K562 (cell line): Measurements from ENCODE around the gene WDR18. TPM values are rescaled to one million over a fixed set of nuclear protein-coding genes. Genes with fewer than 3 reads are reported as not detected.

Experiments
- ATAC-seq: fragments of 200-7000 bp; cut with Tn5 transposase; 3 replicates; pipeline ENCODE4 v1.9.1; 2020; ENCODE audit warnings: moderate library complexity
- BruUV-seq: library from RNA; stranded (reverse); fragments of 400-500 nt; replicated peaks from 2 replicates; lab custom pipeline; 2021; lab: Mats Ljungman, UMichigan
- CTCF ChIA-PET: fragments of 300-600 bp; formaldehyde crosslinking; extraction: SDS; loops from one replicate; lab custom pipeline; 2021; ENCODE audit warnings: low intra/inter-chr PET ratio; lab: Yijun Ruan, JAX
- POLR2A ChIA-PET: fragments of 300-600, 350-650 bp; sonication (Branson Sonifier 250); formaldehyde crosslinking; extraction: SDS; loops from one replicate; lab custom pipeline; 2021; ENCODE audit warnings: antibody characterized with exemption, inconsistent platforms; lab: Yijun Ruan, JAX
- DNase-seq, 4 experiments: peaks; one replicate each; pipeline versions ENCODE4 v3.0.0 to v3.0.0-alpha.2; 2011 to 2018; ENCODE audit warnings: low spot score in 3 of 4, mixed read lengths in 3 of 4; ENCODE audit errors: extremely low read depth in 1 of 4
- FAIRE-seq: peaks from 2 replicates; lab custom pipeline; 2011; peaks lifted over from hg19 to GRCh38; lab: Jason Lieb, UNC
- H2AFZ ChIP-seq: 2 replicates; pipeline ENCODE4 v1.6.0; 2011; ENCODE audit warnings: low read depth, low read length, control low read depth, inconsistent platforms
- H3K27ac ChIP-seq: fragments of 200-600 bp; 3 replicates; pipeline ENCODE4 v1.8.0; 2011; ENCODE audit warnings: low read depth, mild to moderate bottlenecking, control low read depth, inconsistent platforms, low read length, moderate library complexity, mixed read lengths; ENCODE audit errors: extremely low read depth
- H3K27me3 ChIP-seq, 2 experiments: fragments of 300-600 bp in 1 of 2; 2 replicates in 1 of 2; 3 replicates in 1 of 2; pipeline versions ENCODE4 v1.6.0 to v1.8.0; 2011; ENCODE audit warnings: inconsistent platforms in 2 of 2, low read length in 2 of 2, mild to moderate bottlenecking in 1 of 2, mixed read lengths in 1 of 2, moderate library complexity in 1 of 2; ENCODE audit not compliant: control insufficient read depth in 2 of 2, insufficient read depth in 2 of 2
- H3K36me3 ChIP-seq: fragments of 300-600 bp; 3 replicates; pipeline ENCODE4 v1.8.0; 2011; ENCODE audit warnings: mild to moderate bottlenecking, low read length, inconsistent platforms; ENCODE audit not compliant: control insufficient read depth, insufficient read depth
- H3K4me1 ChIP-seq, 2 experiments: fragments of 200-600 bp in 1 of 2; replicated peaks in 1 of 2; 2 replicates in 1 of 2; 3 replicates in 1 of 2; pipeline versions ENCODE4 v1.5.1 to v1.8.0; 2011; ENCODE audit warnings: inconsistent platforms in 2 of 2, low read length in 2 of 2, mild to moderate bottlenecking in 1 of 2, mixed read lengths in 1 of 2, moderate library complexity in 1 of 2; ENCODE audit not compliant: control insufficient read depth in 2 of 2, insufficient read depth in 2 of 2
- H3K4me2 ChIP-seq: 2 replicates; pipeline ENCODE4 v1.6.1; 2011; ENCODE audit warnings: low read length, control low read depth, inconsistent platforms, mixed read lengths; ENCODE audit not compliant: insufficient read depth
- H3K4me3 ChIP-seq: fragments of 200-600 bp; sonication (generic), shearing (Covaris generic); 2 replicates; pipeline ENCODE4 v1.5.1; 2016; ENCODE audit warnings: control low read depth, inconsistent platforms
- H3K79me2 ChIP-seq: fragments of 200-600 bp; 3 replicates; pipeline ENCODE4 v1.8.0; 2011; ENCODE audit warnings: low read length, inconsistent platforms; ENCODE audit not compliant: control insufficient read depth, insufficient read depth
- H3K9ac ChIP-seq, 2 experiments: 2 replicates each; pipeline versions ENCODE4 v1.6.0 to v1.6.1; 2011; ENCODE audit warnings: low read depth in 2 of 2, low read length in 2 of 2, control low read depth in 1 of 2, inconsistent platforms in 1 of 2, mild to moderate bottlenecking in 1 of 2, mixed read lengths in 1 of 2; ENCODE audit not compliant: insufficient read depth in 1 of 2
- H3K9me1 ChIP-seq: one replicate; pipeline ENCODE4 v1.6.0; 2011; ENCODE audit warnings: inconsistent platforms, mild to moderate bottlenecking, low read length, moderate library complexity; ENCODE audit not compliant: control insufficient read depth, insufficient read depth
- H3K9me3 ChIP-seq: replicated peaks from 2 replicates; pipeline ENCODE4 v1.5.1; 2011; ENCODE audit warnings: low read depth, low read length, inconsistent platforms; ENCODE audit not compliant: control insufficient read depth, insufficient read depth
- H4K20me1 ChIP-seq: replicated peaks from 2 replicates; pipeline ENCODE4 v1.6.1; 2011; ENCODE audit warnings: low read length, inconsistent platforms, mixed read lengths; ENCODE audit not compliant: control insufficient read depth, insufficient read depth
- BACH1 ChIP-seq: fragments of 200-800 bp; sonication (Bioruptor generic); IDR thresholded peaks from 2 replicates; pipeline ENCODE4 v1.6.1; 2016; ENCODE audit warnings: missing genetic modification characterization, missing compliant biosample characterization
- PHF20 ChIP-seq: fragments of 450-650 bp; IDR thresholded peaks from 2 replicates; pipeline ENCODE4 v1.6.1; 2018; ENCODE audit not compliant: partially characterized antibody
- PTBP1 ChIP-seq: fragments of 200-400 bp; formaldehyde crosslinking; IDR thresholded peaks from 2 replicates; pipeline ENCODE4 v1.6.1; 2017; ENCODE audit warnings: low read depth, low read length
- SNAPC5 ChIP-seq: fragments of 250-450 bp; sonication (Bioruptor Pico); IDR thresholded peaks from 2 replicates; pipeline ENCODE4 v1.8.0; 2021; ENCODE audit warnings: moderate library complexity, mild to moderate bottlenecking, inconsistent platforms
- SOX6 ChIP-seq: fragments of 450-650 bp; IDR thresholded peaks from 2 replicates; pipeline ENCODE4 v1.6.1; 2014; ENCODE audit warnings: mild to moderate bottlenecking
- TAL1 ChIP-seq: fragments of 450-650 bp; IDR thresholded peaks from 2 replicates; pipeline ENCODE4 v1.6.1; 2016; ENCODE audit warnings: mild to moderate bottlenecking
- TEAD4 ChIP-seq, 2 experiments: sonication (generic) in 1 of 2; formaldehyde crosslinking in 1 of 2; IDR thresholded peaks; 2 replicates each; pipeline versions ENCODE4 v1.6.1 to v1.8.0; 2012 to 2022; ENCODE audit warnings: borderline replicate concordance in 1 of 2, inconsistent platforms in 1 of 2, low read length in 1 of 2, mild to moderate bottlenecking in 1 of 2, missing genetic modification reagents in 1 of 2
- ZNF57 ChIP-seq: fragments of 450-650 bp; formaldehyde crosslinking; IDR thresholded peaks from 2 replicates; pipeline ENCODE4 v1.4.0; 2020; ENCODE audit warnings: mild to moderate bottlenecking, moderate library complexity
- WGBS: fragments of 100-300 bp; shearing (Covaris generic); methylation state at CpG from one replicate; pipeline ENCODE4 v1.1.6; 2016; ENCODE audit warnings: low coverage, mixed read lengths; ENCODE audit not compliant: insufficient coverage; ENCODE audit errors: missing lambda C conversion rate; 5-methylcytosine and 5-hydroxymethylcytosine counted together
- in situ Hi-C: fragments of 300-500 bp; cut with MboI; formaldehyde crosslinking; loops from 4 replicates; pipeline ENCODE4 v1.15.0; 2018; ENCODE audit warnings: inconsistent platforms, mixed read lengths
- intact Hi-C: fragments of 100-400 bp; cut with micrococcal nuclease; formaldehyde crosslinking; loops from 2 replicates; pipeline ENCODE4 v1.14.2; 2022
- polyA plus RNA-seq, 8 experiments: library from polyadenylated mRNA; depleted of rRNA in 4 of 8; stranded (reverse) in 5 of 8; unstranded in 3 of 8; fragments of >200 nt; fragmentation: Nextera tagmentation in 2 of 8; fragmentation: Illumina TruSeq in 1 of 8; extraction: Ambion mirVana in 2 of 8; extraction: Trizol in 1 of 8; gene quantifications; 2 replicates each; pipeline versions ENCODE4 v1.2.1 to v1.2.3, GENCODE V29; 2011 to 2014; ENCODE audit warnings: inconsistent platforms in 1 of 8, missing spikeins in 1 of 8
- total RNA-seq, 7 experiments: library from RNA; depleted of rRNA in 6 of 7; stranded (reverse); fragments of >200 nt in 6 of 7; fragmentation: Illumina TruSeq in 2 of 7; extraction: Trizol in 2 of 7; gene quantifications; 2 replicates each; pipeline versions ENCODE4 v1.2.1 to v1.2.3, GENCODE V29; 2011 to 2021; ENCODE audit warnings: low replicate concordance in 1 of 7

Gene WDR18
- total and polyA plus RNA-seq, 9 of the 15 experiments (the other 6 are each of a cell fraction or from before 2014, with no cell fraction given): 0.65 to 181 (median 30.1) TPM

- Histone ChIP-seq H3K4me3 (no peak overlapping the region), H3K79me2 (peaks cover 83% of the 10 kb centered on the region), H2AFZ (no peak overlapping the region), H3K9me3 (no peaks in the 10 kb centered on the region), H3K27me3 (no peaks in the 10 kb centered on the region), H3K4me2 (no peak overlapping the region), H3K9me1 (peaks cover 10% of the 10 kb centered on the region), H3K9ac (peak overlapping the region in 1 of 2 experiments; percentile 24; a peak in 1 of 4 replicates), H3K27ac (no peak overlapping the region), H4K20me1 (peaks cover 19% of the 10 kb centered on the region), H3K4me1 (peaks cover 13 to 60% of the 10 kb centered on the region in 2 experiments), H3K36me3 (peaks cover 73% of the 10 kb centered on the region; the same call in 2 of the 3 replicates)
- TF ChIP-seq SNAPC5 (CRISPR knock-in tag) (no peak), PTBP1 (no peak), PHF20 (no peak), ZNF57 (no peak), BACH1 (tag) (no peak), SOX6 (no peak), TEAD4 (IDR thresholded peaks at IDR 0.05; ENCODE audit: low read length) (no peak), TEAD4 (CRISPR knock-in tag; IDR thresholded peaks at IDR 0.05; ENCODE audit: borderline replicate concordance) (no peak), TAL1 (no peak)
- in situ Hi-C loops (no loop called here), intact Hi-C loops (no loop called here)
- 95% methylated on average over 7 of the region's 7 CpGs for WGBS
- no peak for FAIRE-seq
- CTCF ChIA-PET: no interaction called here
- no TSS peak for BruUV-seq
- POLR2A ChIA-PET: interaction anchor here (1.0 to 1.8 kb wide), 4 partner anchors 11 to 88 kb away, joined by 3 to 4 read pairs (median 4); no protein-coding TSS in a partner anchor
- ATAC-seq: no peak
- no peak for DNase-seq
Observed at GRCh38 chr19:939922-940321, 44.2 kb upstream of the WDR18 start.
